Panc1 (cell line): Measurements from ENCODE around the gene ACMSD. TPM values are rescaled to one million over a fixed set of nuclear protein-coding genes. Genes with fewer than 3 reads are reported as not detected.

Experiments used
- ATAC-seq: fragments of 200-7000 bp; cut with Tn5 transposase; 2 replicates; pipeline ENCODE4 v1.9.1; 2020; ENCODE audit warnings: mild to moderate bottlenecking, moderate library complexity
- BruUV-seq: library from RNA; stranded (reverse); fragments of 400-500 nt; replicated peaks from 2 replicates; lab custom pipeline; 2021; lab: Mats Ljungman, UMichigan
- CTCF ChIA-PET: fragments of 300-600 bp; sonication (Branson Sonifier 250); formaldehyde crosslinking; loops from one replicate; lab custom pipeline; 2022; ENCODE audit warnings: antibody characterized with exemption; lab: Charles Lee
- POLR2A ChIA-PET: fragments of 300-600 bp; sonication (Branson Sonifier 250); formaldehyde crosslinking; loops from one replicate; lab custom pipeline; 2022; ENCODE audit warnings: antibody characterized with exemption; lab: Charles Lee
- DNase-seq: peaks from one replicate; pipeline ENCODE4 v3.0.0-alpha.2; 2010; ENCODE audit warnings: low read depth, low spot score
- H3K27ac ChIP-seq: 2 replicates; pipeline ENCODE4 v1.5.1; 2011; ENCODE audit warnings: mild to moderate bottlenecking, low read length, inconsistent platforms
- H3K27me3 ChIP-seq: fragments of 200-500 bp; sonication (Bioruptor generic); 2 replicates; pipeline ENCODE4 v1.6.0; 2014; ENCODE audit warnings: low read length, inconsistent platforms; ENCODE audit not compliant: control insufficient read depth, insufficient read depth
- H3K36me3 ChIP-seq: fragments of 200-500 bp; sonication (Bioruptor generic); 2 replicates; pipeline ENCODE4 v1.5.1; 2014; ENCODE audit warnings: inconsistent platforms, mild to moderate bottlenecking, low read length, moderate library complexity; ENCODE audit not compliant: control insufficient read depth, insufficient read depth
- H3K4me1 ChIP-seq: 2 replicates; pipeline ENCODE4 v1.5.1; 2011; ENCODE audit warnings: inconsistent platforms, mild to moderate bottlenecking, low read length, moderate library complexity; ENCODE audit not compliant: control insufficient read depth, insufficient read depth
- H3K4me3 ChIP-seq, 2 experiments: 2 replicates each; pipeline ENCODE4 v1.5.1; 2011 to 2012; ENCODE audit warnings: low read depth in 2 of 2, low read length in 2 of 2, mild to moderate bottlenecking in 2 of 2, inconsistent platforms in 1 of 2, moderate library complexity in 1 of 2
- H3K9me3 ChIP-seq: fragments of 200-500 bp; sonication (Bioruptor generic); 2 replicates; pipeline ENCODE4 v1.5.1; 2014; ENCODE audit warnings: low read depth, mild to moderate bottlenecking, inconsistent platforms, low read length, moderate library complexity; ENCODE audit not compliant: control insufficient read depth, insufficient read depth
- CTCF ChIP-seq: fragments of 450-650 bp; IDR thresholded peaks from 2 replicates; pipeline ENCODE4 v1.5.1; 2017; ENCODE audit warnings: mild to moderate bottlenecking
- POLR2AphosphoS5 ChIP-seq: IDR thresholded peaks from 2 replicates; pipeline ENCODE4 v1.6.1; 2012; ENCODE audit warnings: mild to moderate bottlenecking, low read depth, low read length, moderate library complexity
- REST ChIP-seq, 2 experiments: IDR thresholded peaks; 2 replicates each; pipeline ENCODE4 v1.6.1; 2011 to 2012; ENCODE audit warnings: low read depth in 2 of 2, control low read depth in 1 of 2, low read length in 1 of 2, mild to moderate bottlenecking in 1 of 2, moderate library complexity in 1 of 2; ENCODE audit not compliant: insufficient read depth in 1 of 2
- SIN3A ChIP-seq: IDR thresholded peaks from 2 replicates; pipeline ENCODE4 v1.6.1; 2012; ENCODE audit warnings: low read depth, mild to moderate bottlenecking, low read length, moderate library complexity, borderline replicate concordance; ENCODE audit not compliant: insufficient read depth
- TCF7L2 ChIP-seq: IDR thresholded peaks from 2 replicates; pipeline ENCODE4 v1.6.1; 2011; ENCODE audit warnings: mild to moderate bottlenecking, low read depth, low read length, inconsistent platforms
- in situ Hi-C: cut with HindIII; loops from 2 replicates; pipeline ENCODE4 v1.10.0; 2016; ENCODE audit warnings: low sequenced_read_pairs, low pct_unique_long_range_greater_than_20kb
- intact Hi-C: fragments of 100-400 bp; cut with micrococcal nuclease; formaldehyde crosslinking; loops from one replicate; pipeline ENCODE4 v1.10.0; 2022; ENCODE audit not compliant: unreplicated experiment
- total RNA-seq: library from RNA; stranded (reverse); gene quantifications from one replicate; pipeline ENCODE4 v1.2.1, GENCODE V29; 2021; ENCODE audit not compliant: unreplicated experiment

Gene ACMSD
- total RNA-seq, 1 experiment from 2014 or later = not detected

GRCh38 chr2:134869946-134870736 lies 31.7 kb downstream of the ACMSD start:
- H3K4me1 ChIP-seq = no peaks in the 10 kb centered on the region
- DNase-seq (no peak), ATAC-seq (no peak)
- H3K9me3 ChIP-seq = no peaks in the 10 kb centered on the region
- no TSS peak for BruUV-seq
- no peak overlapping the region for H3K4me3 ChIP-seq
- H3K27ac ChIP-seq = no peak overlapping the region
- CTCF ChIA-PET = no interaction called here
- in situ Hi-C loops = no loop called here
- no peaks in the 10 kb centered on the region for H3K27me3 ChIP-seq
- H3K36me3 ChIP-seq = no peaks in the 10 kb centered on the region
- intact Hi-C loops = no loop called here
- TF ChIP-seq REST (IDR thresholded peaks at IDR 0.05; ENCODE audit: insufficient read depth in 1 of 2, low read depth in 2 of 2, low read length in 1 of 2) (no peak), POLR2AphosphoS5 (no peak), SIN3A (no peak), CTCF (no peak), TCF7L2 (no peak)
- POLR2A ChIA-PET = no interaction called here

GRCh38 chr2:134873152-134873551 lies 34.7 kb downstream of the ACMSD start:
- ChIA-PET CTCF (no interaction called here), POLR2A (no interaction called here)
- BruUV-seq = no TSS peak

More at GRCh38 chr2:134873152-134873551, 34.7 kb downstream of the ACMSD start:
- no peaks in the 10 kb centered on the region for H3K4me1 ChIP-seq
- no peak overlapping the region for H3K27ac ChIP-seq
- no peaks in the 10 kb centered on the region for H3K36me3 ChIP-seq
- TF ChIP-seq REST (IDR thresholded peaks at IDR 0.05; ENCODE audit: insufficient read depth in 1 of 2, low read depth in 2 of 2, low read length in 1 of 2) (no peak), TCF7L2 (no peak), POLR2AphosphoS5 (no peak), CTCF (no peak), SIN3A (no peak)
- no peaks in the 10 kb centered on the region for H3K9me3 ChIP-seq
- intact Hi-C loops = no loop called here
- DNase-seq (no peak), ATAC-seq (no peak)
- H3K4me3 ChIP-seq = no peak overlapping the region
- H3K27me3 ChIP-seq = no peaks in the 10 kb centered on the region
- in situ Hi-C loops = no loop called here
